ENCODE measurements around the gene RNF8. TPM values are rescaled to one million over a fixed set of nuclear protein-coding genes. Genes with fewer than 3 reads are reported as not detected.

The RNF8 gene
- polyA plus RNA-seq, 3 donors = 4.2 to 4.9 (median 4.7) TPM

DNA sequence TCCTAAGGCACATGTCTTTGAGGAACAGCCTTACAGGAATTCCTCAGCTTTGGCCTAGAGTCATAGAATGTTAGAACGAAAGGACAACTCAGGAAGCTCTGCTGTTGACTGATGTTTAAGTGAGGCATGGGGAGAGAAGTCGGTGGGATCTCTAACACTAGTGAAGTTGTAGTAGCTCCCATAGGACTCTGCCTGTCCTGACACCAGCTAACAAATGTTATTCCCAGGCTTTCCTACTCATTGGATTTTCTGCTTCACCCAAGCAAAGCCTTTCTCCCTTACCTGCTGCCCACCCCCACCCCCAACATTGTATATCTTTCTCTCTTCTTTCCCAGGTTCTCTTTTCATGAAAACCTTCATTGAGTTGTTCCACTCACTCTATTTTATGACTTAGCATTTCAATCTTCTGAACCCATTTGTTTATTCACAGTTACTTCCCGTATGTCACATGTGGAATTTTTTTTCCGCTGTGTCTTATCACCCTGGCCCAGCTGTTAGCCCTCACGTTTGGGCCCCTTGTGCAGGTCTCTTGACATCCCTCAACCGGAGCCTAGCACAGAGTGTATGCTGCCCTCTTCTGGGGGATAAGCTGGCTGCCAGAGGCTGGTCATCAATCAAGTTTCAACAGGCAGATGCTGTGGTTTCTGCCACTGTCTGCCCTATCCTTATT lies 39.2 kb upstream of the RNF8 start:
- WGBS (ENCODE audit: insufficient coverage) = 12% methylated on average over 5 of the region's 6 CpGs
- H3K36me3 ChIP-seq (replicated peaks in 1 of 2; ENCODE audit: control insufficient read depth in 1 of 2, insufficient read depth in 2 of 2, low read length in 2 of 2) = peaks cover 41 to 74% of the 10 kb centered on the region in 2 donors
- no peak overlapping the region for H3K4me3 ChIP-seq (replicated peaks in 1 of 3; ENCODE audit: low read depth in 2 of 3, low read length in 3 of 3)
- no peaks in the 10 kb centered on the region for H3K9me3 ChIP-seq (replicated peaks in 1 of 2; ENCODE audit: control insufficient read depth in 1 of 2, insufficient read depth in 1 of 2, low read length in 2 of 2)
- intact Hi-C loops (cut with micrococcal nuclease) = no loop called here
- DNase-seq = peak in 2 of 3 donors; percentile 14 to 15
- peaks cover 24 to 30% of the 10 kb centered on the region in 2 donors for H3K36me3 Mint-ChIP-seq
- H3K79me2 ChIP-seq (ENCODE audit: insufficient read depth, low read length) = no peaks in the 10 kb centered on the region
- TF ChIP-seq, protein P1, sequence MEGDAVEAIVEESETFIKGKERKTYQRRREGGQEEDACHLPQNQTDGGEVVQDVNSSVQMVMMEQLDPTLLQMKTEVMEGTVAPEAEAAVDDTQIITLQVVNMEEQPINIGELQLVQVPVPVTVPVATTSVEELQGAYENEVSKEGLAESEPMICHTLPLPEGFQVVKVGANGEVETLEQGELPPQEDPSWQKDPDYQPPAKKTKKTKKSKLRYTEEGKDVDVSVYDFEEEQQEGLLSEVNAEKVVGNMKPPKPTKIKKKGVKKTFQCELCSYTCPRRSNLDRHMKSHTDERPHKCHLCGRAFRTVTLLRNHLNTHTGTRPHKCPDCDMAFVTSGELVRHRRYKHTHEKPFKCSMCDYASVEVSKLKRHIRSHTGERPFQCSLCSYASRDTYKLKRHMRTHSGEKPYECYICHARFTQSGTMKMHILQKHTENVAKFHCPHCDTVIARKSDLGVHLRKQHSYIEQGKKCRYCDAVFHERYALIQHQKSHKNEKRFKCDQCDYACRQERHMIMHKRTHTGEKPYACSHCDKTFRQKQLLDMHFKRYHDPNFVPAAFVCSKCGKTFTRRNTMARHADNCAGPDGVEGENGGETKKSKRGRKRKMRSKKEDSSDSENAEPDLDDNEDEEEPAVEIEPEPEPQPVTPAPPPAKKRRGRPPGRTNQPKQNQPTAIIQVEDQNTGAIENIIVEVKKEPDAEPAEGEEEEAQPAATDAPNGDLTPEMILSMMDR (IDR thresholded peaks at IDR 0.05) = peak; percentile 36
- no peaks in the 10 kb centered on the region for H3K27me3 ChIP-seq (ENCODE audit: control insufficient read depth in 2 of 2, insufficient read depth in 2 of 2, low read length in 2 of 2)
- H3K9me3 Mint-ChIP-seq = no peaks in the 10 kb centered on the region
- no peak overlapping the region for H3K4me2 ChIP-seq (replicated peaks; ENCODE audit: extremely low read depth, low read length, poor library complexity, severe bottlenecking)
- H3K9ac ChIP-seq (ENCODE audit: insufficient read depth, low read length, poor library complexity, severe bottlenecking) = no peak overlapping the region
- no peak overlapping the region for H3K27ac Mint-ChIP-seq
- H2AFZ ChIP-seq (ENCODE audit: insufficient read depth, low read depth, low read length, poor library complexity, severe bottlenecking) = no peak overlapping the region
- H3K4me1 Mint-ChIP-seq = peaks cover 10% of the 10 kb centered on the region
- no peak overlapping the region for H3K4me3 Mint-ChIP-seq
- H3K27ac ChIP-seq (ENCODE audit: low read depth in 1 of 2, low read length in 2 of 2) = no peak overlapping the region
- H4K20me1 ChIP-seq (ENCODE audit: insufficient read depth, low read length) = no peaks in the 10 kb centered on the region
- no peaks in the 10 kb centered on the region for H3K4me1 ChIP-seq (ENCODE audit: control insufficient read depth in 1 of 2, insufficient read depth in 2 of 2, low read length in 2 of 2)
- peaks cover 0 to under 1% (median 0%) of the 10 kb centered on the region in 3 donors for H3K27me3 Mint-ChIP-seq (ENCODE audit: low read depth in 3 of 3)

DNA sequence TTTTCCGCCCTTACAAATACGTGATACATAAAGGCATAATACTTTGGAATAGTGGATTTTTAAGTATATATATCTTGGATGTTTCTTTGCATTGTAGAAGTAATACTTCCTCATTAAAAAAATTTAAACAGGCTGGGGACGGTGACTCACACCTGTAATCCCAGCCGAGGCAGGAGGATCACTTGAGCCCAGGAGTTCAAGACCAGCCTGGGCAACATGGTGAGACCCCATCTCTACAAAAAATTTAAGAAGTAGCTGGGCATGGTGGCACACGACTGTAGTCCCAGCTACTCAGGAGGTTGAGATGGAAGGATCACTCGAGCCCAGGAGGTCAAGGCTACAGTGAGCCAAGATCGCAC lies 38.6 kb upstream of the RNF8 start:
- Mint-ChIP-seq H3K9me3 (no peaks in the 10 kb centered on the region), H3K4me1 (peaks cover 10% of the 10 kb centered on the region), H3K36me3 (peaks cover 22 to 29% of the 10 kb centered on the region in 2 donors), H3K27ac (peak overlapping the region in 1 of 7 donors; percentile 21), H3K27me3 (ENCODE audit: low read depth in 3 of 3) (no peaks in the 10 kb centered on the region), H3K4me3 (no peak overlapping the region)
- Histone ChIP-seq H3K4me3 (replicated peaks in 1 of 3; ENCODE audit: low read depth in 2 of 3, low read length in 3 of 3) (no peak overlapping the region), H3K4me1 (ENCODE audit: control insufficient read depth in 1 of 2, insufficient read depth in 2 of 2, low read length in 2 of 2) (no peaks in the 10 kb centered on the region), H3K9ac (ENCODE audit: insufficient read depth, low read length, poor library complexity, severe bottlenecking) (no peak overlapping the region), H3K27ac (ENCODE audit: low read depth in 1 of 2, low read length in 2 of 2) (no peak overlapping the region), H3K79me2 (ENCODE audit: insufficient read depth, low read length) (no peaks in the 10 kb centered on the region), H3K9me3 (replicated peaks in 1 of 2; ENCODE audit: control insufficient read depth in 1 of 2, insufficient read depth in 1 of 2, low read length in 2 of 2) (no peaks in the 10 kb centered on the region), H2AFZ (ENCODE audit: insufficient read depth, low read depth, low read length, poor library complexity, severe bottlenecking) (no peak overlapping the region), H3K36me3 (replicated peaks in 1 of 2; ENCODE audit: control insufficient read depth in 1 of 2, insufficient read depth in 2 of 2, low read length in 2 of 2) (peaks cover 44 to 79% of the 10 kb centered on the region in 2 donors), H3K27me3 (ENCODE audit: control insufficient read depth in 2 of 2, insufficient read depth in 2 of 2, low read length in 2 of 2) (no peaks in the 10 kb centered on the region), H4K20me1 (ENCODE audit: insufficient read depth, low read length) (no peaks in the 10 kb centered on the region), H3K4me2 (replicated peaks; ENCODE audit: extremely low read depth, low read length, poor library complexity, severe bottlenecking) (no peak overlapping the region)
- intact Hi-C loops (cut with micrococcal nuclease) = no loop called here
- WGBS (ENCODE audit: insufficient coverage) = 43% methylated on average over 2 of the region's 7 CpGs
- TF ChIP-seq, protein P1 (IDR thresholded peaks at IDR 0.05) = peak; percentile 4
- no peak for DNase-seq

Data from CD14-positive monocyte (primary cell).